Measurements from ENCODE around the gene PDSS2.
"Not testable (repeated sequence)": the region's sequence is repeated elsewhere in the genome, so short reads cannot be mapped to it uniquely, and the experiment has no call there.

Gene PDSS2

DNA sequence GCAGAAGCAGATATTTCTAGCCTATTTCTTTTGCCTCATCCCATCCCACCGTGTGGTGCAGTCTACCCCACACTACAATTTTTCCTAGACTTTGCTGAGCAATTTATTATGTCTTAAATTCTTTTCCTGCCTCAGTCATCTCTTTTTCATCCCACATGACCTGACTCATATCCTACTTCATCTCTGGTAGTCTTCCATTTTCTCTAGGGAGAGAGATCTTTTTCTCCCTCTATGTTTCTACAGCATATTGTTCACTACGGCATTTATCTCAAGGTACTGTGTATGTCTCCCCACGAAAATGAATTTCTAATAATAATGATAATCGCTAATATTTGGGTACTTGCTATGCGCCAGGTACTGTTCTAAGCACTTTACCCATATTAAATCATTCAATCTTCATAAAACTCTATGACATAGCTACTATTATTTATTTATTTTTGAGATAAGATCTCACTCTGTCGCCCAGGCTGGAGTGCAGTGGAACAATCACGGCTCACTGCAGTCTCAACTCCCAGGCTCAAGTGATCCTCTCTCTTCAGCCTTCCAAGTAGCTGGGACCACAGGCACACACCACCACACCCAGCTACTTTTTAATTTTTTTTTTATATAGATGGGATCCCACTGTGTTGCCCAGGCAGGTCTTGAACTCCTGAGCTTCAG lies 15.6 kb downstream of the PDSS2 start:
- H3K9me3 Mint-ChIP-seq (ENCODE audit: low read depth): peaks cover 3% of the 10 kb centered on the region
- peaks cover 27% of the 10 kb centered on the region for H3K36me3 Mint-ChIP-seq
- no peak overlapping the region for H3K4me3 Mint-ChIP-seq
- no peaks in the 10 kb centered on the region for H3K27me3 Mint-ChIP-seq
- no peak overlapping the region for H3K27ac Mint-ChIP-seq
- H3K4me1 Mint-ChIP-seq (ENCODE audit: low read depth): peaks cover 15% of the 10 kb centered on the region

GRCh38 chr6:107442938-107443607 lies 16.3 kb downstream of the PDSS2 start:
- peaks cover 23% of the 10 kb centered on the region for H3K36me3 Mint-ChIP-seq
- peaks cover 3% of the 10 kb centered on the region for H3K9me3 Mint-ChIP-seq (ENCODE audit: low read depth)
- H3K27me3 Mint-ChIP-seq: no peaks in the 10 kb centered on the region
- H3K4me1 Mint-ChIP-seq (ENCODE audit: low read depth): peaks cover 15% of the 10 kb centered on the region
- H3K4me3 Mint-ChIP-seq: no peak overlapping the region
- H3K27ac Mint-ChIP-seq: no peak overlapping the region

GRCh38 chr6:107441682-107442081 lies 17.7 kb downstream of the PDSS2 start:
- H3K27me3 Mint-ChIP-seq: no peaks in the 10 kb centered on the region
- no peak overlapping the region for H3K27ac Mint-ChIP-seq
- H3K4me3 Mint-ChIP-seq: no peak overlapping the region
- peaks cover 22% of the 10 kb centered on the region for H3K4me1 Mint-ChIP-seq (ENCODE audit: low read depth)
- H3K36me3 Mint-ChIP-seq: peaks cover 16% of the 10 kb centered on the region
- H3K9me3 Mint-ChIP-seq (ENCODE audit: low read depth): peaks cover 1% of the 10 kb centered on the region

- Mint-ChIP-seq H3K36me3 (peaks cover 15% of the 10 kb centered on the region), H3K4me1 (ENCODE audit: low read depth) (peaks cover 24% of the 10 kb centered on the region), H3K27ac (no peak overlapping the region), H3K27me3 (no peaks in the 10 kb centered on the region), H3K4me3 (no peak overlapping the region), H3K9me3 (ENCODE audit: low read depth) (no peaks in the 10 kb centered on the region)
Measured at GRCh38 chr6:107440936-107441335, 18.4 kb downstream of the PDSS2 start.

DNA sequence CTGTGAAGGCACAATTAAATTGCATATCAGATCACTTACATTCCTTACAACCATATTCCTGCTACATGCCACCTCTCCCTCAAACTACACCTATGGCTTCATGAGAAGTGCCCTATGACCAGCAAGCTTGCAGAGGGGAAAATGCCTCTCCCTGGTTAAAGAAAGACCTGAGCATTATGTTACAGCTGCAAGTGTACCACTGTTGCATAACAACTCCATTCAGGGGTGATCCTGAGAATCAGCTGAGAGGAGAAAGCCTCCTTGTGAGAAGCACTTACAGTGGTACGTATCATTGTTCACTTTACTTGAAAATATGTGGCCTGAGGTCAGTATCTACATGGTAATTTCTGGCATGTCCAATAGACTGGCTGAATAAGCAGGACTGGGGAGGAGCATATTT lies 20.0 kb downstream of the PDSS2 start:
- no peaks in the 10 kb centered on the region for H3K27me3 Mint-ChIP-seq
- no peaks in the 10 kb centered on the region for H3K9me3 Mint-ChIP-seq (ENCODE audit: low read depth)
- no peak overlapping the region for H3K27ac Mint-ChIP-seq
- H3K36me3 Mint-ChIP-seq: peaks cover 11% of the 10 kb centered on the region
- H3K4me1 Mint-ChIP-seq (ENCODE audit: low read depth): peaks cover 25% of the 10 kb centered on the region
- no peak overlapping the region for H3K4me3 Mint-ChIP-seq

GRCh38 chr6:107437691-107438090 lies 21.7 kb downstream of the PDSS2 start:
- Mint-ChIP-seq H3K27me3 (no peaks in the 10 kb centered on the region), H3K9me3 (ENCODE audit: low read depth) (no peaks in the 10 kb centered on the region), H3K27ac (no peak overlapping the region), H3K36me3 (peaks cover 12% of the 10 kb centered on the region), H3K4me1 (ENCODE audit: low read depth) (peaks cover 36% of the 10 kb centered on the region), H3K4me3 (no peak overlapping the region)

DNA sequence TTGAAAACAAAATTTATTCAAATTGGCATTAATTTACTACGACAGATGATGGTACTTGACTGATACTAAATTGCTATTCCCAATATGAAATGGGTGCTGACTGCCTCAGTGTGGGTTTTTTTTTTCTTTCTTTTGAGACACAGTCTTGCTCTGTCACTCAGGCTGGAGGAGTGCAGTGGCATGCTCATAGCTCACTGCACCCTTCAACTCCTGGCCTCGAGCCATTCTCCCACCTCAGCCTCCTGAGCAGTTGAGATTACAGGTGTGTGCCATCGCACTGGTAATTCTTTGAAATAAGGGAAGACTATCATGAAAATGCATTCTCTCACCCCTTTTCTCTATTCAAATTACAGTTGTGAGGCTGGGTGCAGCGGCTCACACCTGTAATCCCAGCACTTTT lies 22.5 kb downstream of the PDSS2 start:
- Mint-ChIP-seq H3K27ac (no peak overlapping the region), H3K36me3 (peaks cover 8% of the 10 kb centered on the region), H3K4me3 (no peak overlapping the region), H3K9me3 (ENCODE audit: low read depth) (no peaks in the 10 kb centered on the region), H3K4me1 (ENCODE audit: low read depth) (peaks cover 33% of the 10 kb centered on the region), H3K27me3 (no peaks in the 10 kb centered on the region)

- Mint-ChIP-seq H3K36me3 (peaks cover 4% of the 10 kb centered on the region), H3K4me3 (no peak overlapping the region), H3K9me3 (ENCODE audit: low read depth) (no peaks in the 10 kb centered on the region), H3K27ac (no peak overlapping the region), H3K27me3 (no peaks in the 10 kb centered on the region), H3K4me1 (ENCODE audit: low read depth) (peaks cover 30% of the 10 kb centered on the region)
Measured at GRCh38 chr6:107435798-107436197, 23.6 kb downstream of the PDSS2 start.

GRCh38 chr6:107434812-107435211 lies 24.6 kb downstream of the PDSS2 start:
- peaks cover 31% of the 10 kb centered on the region for H3K4me1 Mint-ChIP-seq (ENCODE audit: low read depth)
- no peak overlapping the region for H3K4me3 Mint-ChIP-seq
- no peaks in the 10 kb centered on the region for H3K9me3 Mint-ChIP-seq (ENCODE audit: low read depth)
- H3K27ac Mint-ChIP-seq: no peak overlapping the region
- H3K36me3 Mint-ChIP-seq: peaks cover 7% of the 10 kb centered on the region
- no peaks in the 10 kb centered on the region for H3K27me3 Mint-ChIP-seq

- H3K9me3 Mint-ChIP-seq (ENCODE audit: low read depth): peaks cover 17% of the 10 kb centered on the region
- peaks cover 11% of the 10 kb centered on the region for H3K4me1 Mint-ChIP-seq (ENCODE audit: low read depth)
- H3K27me3 Mint-ChIP-seq, H3K27ac Mint-ChIP-seq, H3K4me3 Mint-ChIP-seq: not testable (repeated sequence)
- peaks cover 24% of the 10 kb centered on the region for H3K36me3 Mint-ChIP-seq
Measured at GRCh38 chr6:107425951-107426350, 33.4 kb downstream of the PDSS2 start.

- Mint-ChIP-seq H3K4me3 (no peak overlapping the region), H3K27me3 (no peaks in the 10 kb centered on the region), H3K27ac (no peak overlapping the region), H3K9me3 (ENCODE audit: low read depth) (peaks cover 17% of the 10 kb centered on the region), H3K4me1 (ENCODE audit: low read depth) (peaks cover 15% of the 10 kb centered on the region), H3K36me3 (peaks cover 19% of the 10 kb centered on the region)
Measured at GRCh38 chr6:107423474-107423990, 35.8 kb downstream of the PDSS2 start.

- H3K36me3 Mint-ChIP-seq: peaks cover 14% of the 10 kb centered on the region
- H3K4me3 Mint-ChIP-seq: no peak overlapping the region
- H3K27me3 Mint-ChIP-seq: no peaks in the 10 kb centered on the region
- peaks cover 8% of the 10 kb centered on the region for H3K9me3 Mint-ChIP-seq (ENCODE audit: low read depth)
- no peak overlapping the region for H3K27ac Mint-ChIP-seq
- peaks cover 17% of the 10 kb centered on the region for H3K4me1 Mint-ChIP-seq (ENCODE audit: low read depth)
Measured at GRCh38 chr6:107421696-107422256, 37.6 kb downstream of the PDSS2 start.

GRCh38 chr6:107419733-107420132 lies 39.6 kb downstream of the PDSS2 start:
- H3K36me3 Mint-ChIP-seq: peaks cover 10% of the 10 kb centered on the region

GRCh38 chr6:107418118-107418517 lies 41.2 kb downstream of the PDSS2 start:
- H3K27me3 Mint-ChIP-seq: no peaks in the 10 kb centered on the region
- peaks cover 10% of the 10 kb centered on the region for H3K36me3 Mint-ChIP-seq
- no peaks in the 10 kb centered on the region for H3K9me3 Mint-ChIP-seq (ENCODE audit: low read depth)
- H3K4me1 Mint-ChIP-seq (ENCODE audit: low read depth): peaks cover 16% of the 10 kb centered on the region
- no peak overlapping the region for H3K27ac Mint-ChIP-seq
- no peak overlapping the region for H3K4me3 Mint-ChIP-seq

More at GRCh38 chr6:107419733-107420132, 39.6 kb downstream of the PDSS2 start:
- Mint-ChIP-seq H3K4me3 (no peak overlapping the region), H3K27me3 (no peaks in the 10 kb centered on the region), H3K9me3 (ENCODE audit: low read depth) (no peaks in the 10 kb centered on the region), H3K4me1 (ENCODE audit: low read depth) (peaks cover 20% of the 10 kb centered on the region), H3K27ac (no peak overlapping the region)

DNA sequence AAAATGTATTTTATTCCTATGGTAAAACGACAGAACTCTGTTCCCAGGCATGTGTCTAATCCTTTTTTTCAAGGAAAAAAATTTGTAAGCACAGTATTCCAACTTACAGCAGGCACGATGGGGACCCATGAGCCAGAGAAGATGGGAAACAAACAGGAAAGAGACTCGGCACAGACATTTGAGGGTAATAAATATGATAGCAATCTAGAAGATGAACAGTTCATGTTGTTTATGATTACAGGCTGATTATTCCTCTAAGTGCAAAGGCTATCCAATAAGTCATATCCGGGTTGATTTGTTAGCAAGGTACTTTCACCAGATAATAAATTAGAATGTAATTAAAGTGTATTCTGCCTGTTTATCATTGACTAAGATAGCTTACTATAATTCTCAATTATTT lies 43.2 kb downstream of the PDSS2 start:
- peaks cover 10% of the 10 kb centered on the region for H3K4me1 Mint-ChIP-seq (ENCODE audit: low read depth)
- H3K27me3 Mint-ChIP-seq: no peaks in the 10 kb centered on the region
- no peaks in the 10 kb centered on the region for H3K9me3 Mint-ChIP-seq (ENCODE audit: low read depth)
- H3K36me3 Mint-ChIP-seq: peaks cover 12% of the 10 kb centered on the region
- H3K4me3 Mint-ChIP-seq: no peak overlapping the region
- H3K27ac Mint-ChIP-seq: no peak overlapping the region

Measured in activated naive CD8-positive, alpha-beta T cell (primary cell).